B cell (primary cell): ENCODE data around the gene XG.

Experiments
- CTCF ChIP-seq: fragments of 200-600 bp; IDR thresholded peaks from one replicate; pipeline ENCODE4 v1.8.0; 2022; ENCODE audit warnings: antibody characterized with exemption, mild to moderate bottlenecking
- EZH2 ChIP-seq: IDR thresholded peaks from 2 replicates; pipeline ENCODE4 v1.6.1; 2012; ENCODE audit warnings: borderline replicate concordance, low read depth, mild to moderate bottlenecking, moderate library complexity, low read length; ENCODE audit not compliant: insufficient read depth, poor library complexity, severe bottlenecking

- TF ChIP-seq CTCF (no peak), EZH2 (no peak)
Observed at GRCh38 chrX:2857566-2857965, 105.7 kb downstream of the XG start.
